ENCODE results near the gene ABCA1.
"Not testable (repeated sequence)": the region's sequence is repeated elsewhere in the genome, so short reads cannot be mapped to it uniquely, and the experiment has no call there.

Gene ABCA1

DNA sequence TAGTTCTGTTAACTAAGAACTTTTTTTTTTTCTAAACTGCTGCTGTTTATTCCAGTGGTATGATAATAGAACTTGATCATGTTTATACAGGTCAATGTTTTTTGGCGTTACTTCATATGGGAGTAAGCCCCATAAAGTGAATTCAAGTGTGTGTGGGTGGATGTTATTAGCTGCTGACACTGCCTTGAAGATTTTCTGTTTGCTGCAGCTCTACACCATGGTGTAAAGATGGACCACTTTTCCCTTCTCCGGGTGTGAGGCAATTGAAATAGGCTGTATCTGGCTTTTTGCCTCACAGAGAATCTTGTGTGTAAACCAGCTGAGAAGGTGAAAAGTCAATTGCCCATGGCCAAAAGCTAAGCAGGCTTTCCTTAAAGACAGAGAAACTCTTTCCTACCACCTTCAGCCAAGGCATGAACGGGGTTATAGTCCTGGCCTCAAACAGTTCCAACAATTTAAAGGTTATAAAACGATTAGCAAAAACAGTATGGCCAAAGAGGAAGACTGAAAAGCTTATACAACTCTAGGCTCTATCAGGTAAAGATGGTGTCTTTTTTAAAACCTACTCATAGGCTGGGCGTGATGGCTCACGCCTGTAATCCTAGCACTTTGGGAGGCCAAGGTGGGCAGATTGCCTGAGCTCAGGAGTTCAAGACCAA lies 33.9 kb upstream of the ABCA1 start:
- TF ChIP-seq, protein P1, sequence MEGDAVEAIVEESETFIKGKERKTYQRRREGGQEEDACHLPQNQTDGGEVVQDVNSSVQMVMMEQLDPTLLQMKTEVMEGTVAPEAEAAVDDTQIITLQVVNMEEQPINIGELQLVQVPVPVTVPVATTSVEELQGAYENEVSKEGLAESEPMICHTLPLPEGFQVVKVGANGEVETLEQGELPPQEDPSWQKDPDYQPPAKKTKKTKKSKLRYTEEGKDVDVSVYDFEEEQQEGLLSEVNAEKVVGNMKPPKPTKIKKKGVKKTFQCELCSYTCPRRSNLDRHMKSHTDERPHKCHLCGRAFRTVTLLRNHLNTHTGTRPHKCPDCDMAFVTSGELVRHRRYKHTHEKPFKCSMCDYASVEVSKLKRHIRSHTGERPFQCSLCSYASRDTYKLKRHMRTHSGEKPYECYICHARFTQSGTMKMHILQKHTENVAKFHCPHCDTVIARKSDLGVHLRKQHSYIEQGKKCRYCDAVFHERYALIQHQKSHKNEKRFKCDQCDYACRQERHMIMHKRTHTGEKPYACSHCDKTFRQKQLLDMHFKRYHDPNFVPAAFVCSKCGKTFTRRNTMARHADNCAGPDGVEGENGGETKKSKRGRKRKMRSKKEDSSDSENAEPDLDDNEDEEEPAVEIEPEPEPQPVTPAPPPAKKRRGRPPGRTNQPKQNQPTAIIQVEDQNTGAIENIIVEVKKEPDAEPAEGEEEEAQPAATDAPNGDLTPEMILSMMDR (IDR thresholded peaks at IDR 0.05; ENCODE audit: low read depth, low read length): no peak
- no peak for DNase-seq (ENCODE audit: low read depth in 2 of 2)

GRCh38 chr9:104961238-104961637 lies 33.3 kb upstream of the ABCA1 start:
- TF ChIP-seq, protein P1 (IDR thresholded peaks at IDR 0.05; ENCODE audit: low read depth, low read length): no peak
- no peak overlapping the region for H3K4me3 ChIP-seq (replicated peaks in 1 of 2; ENCODE audit: low read depth in 2 of 2, low read length in 2 of 2)
- peak; percentile 44 to 75 for DNase-seq (ENCODE audit: low read depth in 2 of 2)

More for the DNA sequence above, 33.9 kb upstream of the ABCA1 start:
- H3K4me3 ChIP-seq (replicated peaks in 1 of 2; ENCODE audit: low read depth in 2 of 2, low read length in 2 of 2): no peak overlapping the region

DNA sequence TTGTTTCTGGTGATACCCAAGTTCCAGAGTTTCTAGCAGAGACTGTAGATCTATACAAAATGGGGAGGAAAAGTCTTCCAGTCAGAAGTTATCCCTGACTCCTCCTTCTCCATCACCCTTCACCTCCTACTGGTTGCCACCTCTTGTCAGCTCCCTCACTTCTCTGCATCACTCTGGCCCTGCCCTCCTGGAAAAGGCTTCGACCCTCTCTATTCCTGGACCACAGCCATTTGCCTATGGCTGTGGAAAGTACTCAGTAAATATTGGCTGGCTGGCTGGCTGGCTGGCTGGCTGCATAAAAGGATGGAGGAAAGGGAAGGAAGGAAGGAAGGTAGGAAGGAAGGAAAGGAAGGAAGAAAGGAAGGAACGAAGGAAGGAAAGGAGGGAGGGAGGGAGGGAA lies 32.7 kb upstream of the ABCA1 start:
- no peak overlapping the region for H3K4me3 ChIP-seq (replicated peaks in 1 of 2; ENCODE audit: low read depth in 2 of 2, low read length in 2 of 2)
- DNase-seq (ENCODE audit: low read depth in 2 of 2): no peak
- TF ChIP-seq, protein P1 (IDR thresholded peaks at IDR 0.05; ENCODE audit: low read depth, low read length): no peak

DNA sequence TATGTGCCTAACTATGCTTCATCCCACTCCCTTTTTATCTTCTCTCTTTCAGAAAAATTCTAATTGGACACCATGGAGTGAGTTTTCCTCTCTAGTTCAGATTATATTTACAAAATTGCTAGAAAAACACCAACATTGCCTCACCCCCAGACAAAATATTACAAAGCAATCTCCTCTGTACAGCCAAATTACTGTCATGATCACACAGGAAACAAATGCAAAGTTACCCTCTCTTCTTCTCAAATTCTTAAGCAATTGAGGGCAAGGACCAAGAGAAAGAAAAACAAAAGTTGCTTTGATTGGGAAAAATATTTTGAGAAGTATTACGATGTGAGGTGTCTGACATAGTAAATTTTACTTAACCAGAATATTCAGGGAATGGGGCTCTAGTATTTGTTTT lies 30.8 kb upstream of the ABCA1 start:
- TF ChIP-seq, protein P1 (IDR thresholded peaks at IDR 0.05; ENCODE audit: low read depth, low read length): no peak
- no peak overlapping the region for H3K4me3 ChIP-seq (replicated peaks in 1 of 2; ENCODE audit: low read depth in 2 of 2, low read length in 2 of 2)
- peak; percentile 31 to 44 for DNase-seq (ENCODE audit: low read depth in 2 of 2)

- not testable (repeated sequence) for DNase-seq (ENCODE audit: low read depth in 2 of 2); H3K4me3 ChIP-seq (replicated peaks in 1 of 2; ENCODE audit: low read depth in 2 of 2, low read length in 2 of 2)
These were observed 30.1 kb upstream of the ABCA1 start for GRCh38 chr9:104958006-104958405.

GRCh38 chr9:104951487-104951886 lies 23.5 kb upstream of the ABCA1 start:
- DNase-seq (ENCODE audit: low read depth in 2 of 2): no peak
- no peak overlapping the region for H3K4me3 ChIP-seq (replicated peaks in 1 of 2; ENCODE audit: low read depth in 2 of 2, low read length in 2 of 2)
- TF ChIP-seq, protein P1 (IDR thresholded peaks at IDR 0.05; ENCODE audit: low read depth, low read length): no peak

GRCh38 chr9:104950838-104951237 lies 22.9 kb upstream of the ABCA1 start:
- DNase-seq (ENCODE audit: low read depth in 2 of 2): peak in 1 of 2 donors; percentile 40
- H3K4me3 ChIP-seq (replicated peaks in 1 of 2; ENCODE audit: low read depth in 2 of 2, low read length in 2 of 2): no peak overlapping the region
- TF ChIP-seq, protein P1 (IDR thresholded peaks at IDR 0.05; ENCODE audit: low read depth, low read length): no peak
